RKO (cell line): ENCODE data around the gene RYR2.
"Not testable (repeated sequence)": the region's sequence is repeated elsewhere in the genome, so short reads cannot be mapped to it uniquely, and the experiment has no call there.

Experiments
- DNase-seq: peaks from one replicate; pipeline ENCODE4 v3.0.0-alpha.2; 2016; ENCODE audit warnings: low spot score

Gene RYR2

GRCh38 chr1:237084341-237085077 is 42.5 kb downstream of the RYR2 start:
- no peak for DNase-seq

- no peak for DNase-seq
Observed at GRCh38 chr1:237091691-237092090, 49.7 kb downstream of the RYR2 start.

GRCh38 chr1:237093691-237094090 is 51.7 kb downstream of the RYR2 start:
- no peak for DNase-seq

GRCh38 chr1:237098541-237098940 is 56.6 kb downstream of the RYR2 start:
- no peak for DNase-seq

- DNase-seq: no peak
Observed at GRCh38 chr1:237103021-237103420, 61.0 kb downstream of the RYR2 start.

GRCh38 chr1:237104096-237104495 is 62.1 kb downstream of the RYR2 start:
- no peak for DNase-seq

- DNase-seq: no peak
Observed at GRCh38 chr1:237105826-237106225, 63.8 kb downstream of the RYR2 start.

GRCh38 chr1:237108297-237109040 is 66.5 kb downstream of the RYR2 start:
- no peak for DNase-seq

- DNase-seq: no peak
Observed at GRCh38 chr1:237111807-237112206, 69.8 kb downstream of the RYR2 start.

- DNase-seq: no peak
Observed at GRCh38 chr1:237112663-237113062, 70.7 kb downstream of the RYR2 start.

GRCh38 chr1:237115035-237115434 is 73.1 kb downstream of the RYR2 start:
- no peak for DNase-seq

GRCh38 chr1:237119091-237119490 is 77.1 kb downstream of the RYR2 start:
- DNase-seq: no peak

GRCh38 chr1:237120683-237121082 is 78.7 kb downstream of the RYR2 start:
- no peak for DNase-seq

GRCh38 chr1:237124856-237125462 is 83.0 kb downstream of the RYR2 start:
- peak; percentile 19 for DNase-seq

- no peak for DNase-seq
Observed at GRCh38 chr1:237126180-237126579, 84.2 kb downstream of the RYR2 start.

- DNase-seq: not testable (repeated sequence)
Observed at GRCh38 chr1:237127301-237127700, 85.3 kb downstream of the RYR2 start.

GRCh38 chr1:237133921-237134320 is 91.9 kb downstream of the RYR2 start:
- DNase-seq: peak; percentile 6

- DNase-seq: no peak
Observed at GRCh38 chr1:237134929-237135328, 92.9 kb downstream of the RYR2 start.

- no peak for DNase-seq
Observed at GRCh38 chr1:237138551-237138950, 96.6 kb downstream of the RYR2 start.

GRCh38 chr1:237139732-237140131 is 97.7 kb downstream of the RYR2 start:
- DNase-seq: no peak

GRCh38 chr1:237140986-237141385 is 99.0 kb downstream of the RYR2 start:
- no peak for DNase-seq

GRCh38 chr1:237141502-237141901 is 99.5 kb downstream of the RYR2 start:
- no peak for DNase-seq
